Measurements from ENCODE around the gene DSG3.

DSG3 gene

GRCh38 chr18:31447530-31448191 is at the start of gene DSG3:
Gene DSG3 (plus strand): TSS chr18:31447741. CDS start chr18:31447878, 137 bp downstream.
- no peak for TF ChIP-seq CTCF (conservative IDR thresholded peaks at IDR 0.05; ENCODE audit: low read depth, low read length)
- no peak within 1 kb of the TSS for H3K4me3 ChIP-seq (ENCODE audit: low read length)
- DNase-seq (ENCODE audit: low read depth): no peak

- TF ChIP-seq CTCF (conservative IDR thresholded peaks at IDR 0.05; ENCODE audit: low read depth, low read length): no peak
- DNase-seq (ENCODE audit: low read depth): no peak
- no peak overlapping the region for H3K4me3 ChIP-seq (ENCODE audit: low read length)
Measured at GRCh38 chr18:31398191-31398590, 49.4 kb upstream of the DSG3 start.

- no peak for TF ChIP-seq CTCF (conservative IDR thresholded peaks at IDR 0.05; ENCODE audit: low read depth, low read length)
- peak; percentile 41 for DNase-seq (ENCODE audit: low read depth)
- H3K4me3 ChIP-seq (ENCODE audit: low read length): no peak overlapping the region
Measured at GRCh38 chr18:31399306-31400032, 48.1 kb upstream of the DSG3 start.

- TF ChIP-seq CTCF (conservative IDR thresholded peaks at IDR 0.05; ENCODE audit: low read depth, low read length): no peak
- H3K4me3 ChIP-seq (ENCODE audit: low read length): no peak overlapping the region
- DNase-seq (ENCODE audit: low read depth): peak; percentile 2
Measured at GRCh38 chr18:31401156-31402025, 46.1 kb upstream of the DSG3 start.

GRCh38 chr18:31402026-31402373 is 45.5 kb upstream of the DSG3 start:
- TF ChIP-seq CTCF (conservative IDR thresholded peaks at IDR 0.05; ENCODE audit: low read depth, low read length): no peak

GRCh38 chr18:31403409-31403808 is 44.1 kb upstream of the DSG3 start:
- no peak for DNase-seq (ENCODE audit: low read depth)
- no peak overlapping the region for H3K4me3 ChIP-seq (ENCODE audit: low read length)
- TF ChIP-seq CTCF (conservative IDR thresholded peaks at IDR 0.05; ENCODE audit: low read depth, low read length): no peak

More at GRCh38 chr18:31402026-31402373, 45.5 kb upstream of the DSG3 start:
- no peak overlapping the region for H3K4me3 ChIP-seq (ENCODE audit: low read length)
- DNase-seq (ENCODE audit: low read depth): no peak
